Mesenchymal stem cell (in vitro differentiated cells and primary cell): ENCODE results near the gene LHX2.

Source experiments
- DNase-seq: peaks from one replicate; pipeline ENCODE4 v3.0.0-alpha.2; 2013
- H2AFZ ChIP-seq: one replicate; pipeline ENCODE4 v1.6.1; 2013; ENCODE audit warnings: low read depth, mild to moderate bottlenecking, control low read depth, inconsistent platforms, low read length, moderate library complexity
- H2AK5ac ChIP-seq: 2 replicates; pipeline ENCODE4 v1.6.1; 2013; ENCODE audit warnings: low read length, moderate library complexity, mild to moderate bottlenecking, inconsistent platforms; ENCODE audit not compliant: severe bottlenecking
- H2BK120ac ChIP-seq: one replicate; pipeline ENCODE4 v1.6.1; 2013; ENCODE audit warnings: low read depth, mild to moderate bottlenecking, inconsistent platforms, low read length, moderate library complexity
- H2BK12ac ChIP-seq, 2 experiments: one replicate each; pipeline ENCODE4 v1.6.1; 2013; ENCODE audit warnings: inconsistent platforms in 2 of 2, low read length in 2 of 2, mild to moderate bottlenecking in 2 of 2, moderate library complexity in 2 of 2, control low read depth in 1 of 2
- H2BK15ac ChIP-seq: one replicate; pipeline ENCODE4 v1.6.1; 2013; ENCODE audit warnings: mild to moderate bottlenecking, low read depth, inconsistent platforms; ENCODE audit not compliant: poor library complexity, severe bottlenecking
- H2BK5ac ChIP-seq: 2 replicates; pipeline ENCODE4 v1.6.1; 2013; ENCODE audit warnings: low read depth, mild to moderate bottlenecking, low read length, control low read depth, inconsistent platforms; ENCODE audit not compliant: poor library complexity, severe bottlenecking
- H3K14ac ChIP-seq, 2 experiments: one replicate each; pipeline ENCODE4 v1.6.1; 2013; ENCODE audit warnings: inconsistent platforms in 2 of 2, low read length in 2 of 2, control low read depth in 1 of 2, mild to moderate bottlenecking in 1 of 2, moderate library complexity in 1 of 2
- H3K18ac ChIP-seq, 2 experiments: one replicate each; pipeline ENCODE4 v1.6.1; 2013; ENCODE audit warnings: inconsistent platforms in 2 of 2, low read length in 2 of 2, control low read depth in 1 of 2, low read depth in 1 of 2, mild to moderate bottlenecking in 1 of 2
- H3K23ac ChIP-seq, 2 experiments: one replicate each; pipeline ENCODE4 v1.6.1; 2013; ENCODE audit warnings: inconsistent platforms in 2 of 2, low read length in 2 of 2, mild to moderate bottlenecking in 2 of 2, moderate library complexity in 2 of 2, control low read depth in 1 of 2
- H3K27ac ChIP-seq: 2 replicates; pipeline ENCODE4 v1.5.1; 2013; ENCODE audit warnings: mild to moderate bottlenecking, moderate library complexity, low read length, control low read depth, inconsistent platforms; ENCODE audit not compliant: poor library complexity, severe bottlenecking
- H3K27me3 ChIP-seq, 2 experiments: 2 replicates each; pipeline versions ENCODE4 v1.6.1 to v1.7.0; 2013; ENCODE audit warnings: low read length in 2 of 2, mild to moderate bottlenecking in 2 of 2, moderate library complexity in 2 of 2, control low read depth in 1 of 2, inconsistent platforms in 1 of 2; ENCODE audit not compliant: control insufficient read depth in 1 of 2, insufficient read depth in 1 of 2
- H3K36me3 ChIP-seq, 2 experiments: 2 replicates each; pipeline versions ENCODE4 v1.6.1 to v1.7.0; 2013; ENCODE audit warnings: low read length in 2 of 2, control low read depth in 1 of 2, inconsistent platforms in 1 of 2, low read depth in 1 of 2, mild to moderate bottlenecking in 1 of 2; ENCODE audit not compliant: insufficient read depth in 2 of 2, control insufficient read depth in 1 of 2
- H3K4ac ChIP-seq, 2 experiments: one replicate each; pipeline ENCODE4 v1.6.1; 2013; ENCODE audit warnings: inconsistent platforms in 2 of 2, low read length in 2 of 2, mild to moderate bottlenecking in 2 of 2, moderate library complexity in 2 of 2, control low read depth in 1 of 2, low read depth in 1 of 2
- H3K4me1 ChIP-seq: 2 replicates; pipeline ENCODE4 v1.6.1; 2013; ENCODE audit warnings: low read depth, low read length, control low read depth; ENCODE audit not compliant: control insufficient read depth, insufficient read depth
- H3K4me2 ChIP-seq: 2 replicates; pipeline ENCODE4 v1.6.1; 2013; ENCODE audit warnings: low read length, mild to moderate bottlenecking, inconsistent platforms; ENCODE audit not compliant: poor library complexity, severe bottlenecking
- H3K4me3 ChIP-seq, 2 experiments: 2 replicates each; pipeline versions ENCODE4 v1.5.1 to v1.7.0; 2013; ENCODE audit warnings: low read length in 2 of 2, mild to moderate bottlenecking in 2 of 2, control low read depth in 1 of 2, low read depth in 1 of 2; ENCODE audit not compliant: insufficient read depth in 1 of 2
- H3K79me1 ChIP-seq: replicated peaks from 2 replicates; pipeline ENCODE4 v1.6.1; 2013; ENCODE audit warnings: mild to moderate bottlenecking, control low read depth, low read length, inconsistent platforms; ENCODE audit not compliant: poor library complexity, severe bottlenecking
- H3K9ac ChIP-seq: 2 replicates; pipeline ENCODE4 v1.7.0; 2013; ENCODE audit warnings: mild to moderate bottlenecking, low read length, moderate library complexity
- H3K9me3 ChIP-seq: 2 replicates; pipeline ENCODE4 v1.7.0; 2013; ENCODE audit warnings: mild to moderate bottlenecking, low read length; ENCODE audit not compliant: control insufficient read depth
- H4K8ac ChIP-seq: one replicate; pipeline ENCODE4 v1.6.1; 2013; ENCODE audit warnings: inconsistent platforms, mild to moderate bottlenecking, low read length, moderate library complexity
- H4K91ac ChIP-seq: one replicate; pipeline ENCODE4 v1.6.1; 2013; ENCODE audit warnings: mild to moderate bottlenecking, low read length, inconsistent platforms
- WGBS: methylation state at CpG from one replicate; pipeline ENCODE4 v1.1.7; 2013; ENCODE audit warnings: mixed read lengths; 5-methylcytosine and 5-hydroxymethylcytosine counted together

The LHX2 gene

DNA sequence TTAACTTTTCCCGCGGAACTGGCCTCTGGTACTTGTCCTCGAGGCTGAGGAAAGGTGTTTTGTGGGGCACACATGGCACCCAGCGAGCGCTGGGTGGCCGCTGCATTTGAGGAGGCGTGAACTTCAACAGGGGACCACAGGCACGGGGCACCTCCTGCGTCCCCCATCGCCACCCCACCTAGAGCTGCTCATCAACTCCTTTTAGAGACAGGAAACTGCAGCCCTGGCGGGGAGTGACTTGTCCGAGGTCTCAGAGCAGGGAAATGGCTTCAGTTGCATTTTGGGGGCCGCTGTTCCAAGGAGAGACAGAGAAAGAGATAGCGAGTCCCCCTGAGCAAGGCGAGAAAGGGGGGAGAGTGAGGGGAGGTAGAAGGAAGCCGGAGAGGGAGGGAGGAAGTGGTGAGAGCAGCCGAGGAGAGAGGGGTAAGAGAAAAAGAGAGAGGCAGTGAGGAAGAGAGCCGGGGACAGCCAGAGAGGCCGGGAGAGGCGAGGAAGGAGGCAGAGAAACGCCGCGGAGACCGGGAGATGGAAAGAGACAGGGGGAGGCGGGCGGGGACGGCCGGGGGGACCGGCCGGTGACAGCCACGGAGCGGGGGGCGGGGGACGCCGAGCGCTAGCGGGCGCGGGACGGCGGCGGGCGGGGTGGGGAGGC is 12.5 kb upstream of the LHX2 start:
- Histone ChIP-seq H3K14ac (no peak overlapping the region), H2BK5ac (no peak overlapping the region), H3K9me3 (no peaks in the 10 kb centered on the region), H4K8ac (no peak overlapping the region), H3K27ac (no peak overlapping the region), H3K79me1 (no peaks in the 10 kb centered on the region), H2AFZ (peak overlapping the region; percentile 60), H3K9ac (no peak overlapping the region), H2BK12ac (no peak overlapping the region), H3K23ac (peak overlapping the region in 1 of 2 experiments; percentile 67), H3K4me3 (peak overlapping the region; percentile 12 to 64), H3K4ac (no peak overlapping the region), H3K27me3 (peaks cover 87 to 90% of the 10 kb centered on the region in 2 experiments), H3K18ac (no peak overlapping the region), H3K4me1 (peaks cover 20% of the 10 kb centered on the region), H4K91ac (no peak overlapping the region), H3K36me3 (no peaks in the 10 kb centered on the region), H2AK5ac (no peak overlapping the region), H2BK120ac (no peak overlapping the region), H2BK15ac (no peak overlapping the region), H3K4me2 (peak overlapping the region; percentile 54)
- WGBS, result 2% methylated on average over 16 of the region's 43 CpGs
- no peak for DNase-seq

DNA sequence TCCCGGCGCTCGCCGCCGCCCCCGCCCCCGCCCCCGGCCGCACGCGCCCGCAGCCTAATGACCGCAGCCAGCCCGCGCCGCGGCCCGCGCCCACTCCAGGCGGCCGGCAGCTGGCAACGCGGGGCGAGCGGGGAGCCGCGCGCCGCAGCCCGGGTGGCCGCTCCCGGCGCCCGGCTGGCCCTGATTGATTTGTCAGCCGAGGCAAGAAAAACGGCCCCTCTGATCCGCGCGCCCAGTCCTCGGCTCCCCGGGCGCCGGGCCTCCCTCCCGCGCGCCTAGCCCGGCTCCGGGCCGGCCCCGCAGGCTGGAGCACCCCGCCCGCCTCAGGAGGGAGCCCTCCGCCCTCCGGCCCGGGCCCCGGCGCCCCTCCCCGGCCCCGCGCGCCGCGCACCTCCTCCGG is 11.9 kb upstream of the LHX2 start:
- Histone ChIP-seq H3K9ac (no peak overlapping the region), H3K27ac (no peak overlapping the region), H2BK5ac (no peak overlapping the region), H2BK15ac (no peak overlapping the region), H3K27me3 (peaks cover 87 to 90% of the 10 kb centered on the region in 2 experiments), H2BK12ac (no peak overlapping the region), H3K4me1 (peaks cover 20% of the 10 kb centered on the region), H3K4ac (no peak overlapping the region), H2AK5ac (no peak overlapping the region), H4K8ac (no peak overlapping the region), H3K36me3 (no peaks in the 10 kb centered on the region), H2AFZ (no peak overlapping the region), H3K9me3 (no peaks in the 10 kb centered on the region), H4K91ac (no peak overlapping the region), H2BK120ac (no peak overlapping the region), H3K4me2 (peak overlapping the region; percentile 58), H3K18ac (no peak overlapping the region), H3K79me1 (no peaks in the 10 kb centered on the region), H3K4me3 (no peak overlapping the region), H3K14ac (no peak overlapping the region), H3K23ac (no peak overlapping the region)
- no peak for DNase-seq
- WGBS, result under 1% methylated on average over 36 of the region's 64 CpGs

DNA sequence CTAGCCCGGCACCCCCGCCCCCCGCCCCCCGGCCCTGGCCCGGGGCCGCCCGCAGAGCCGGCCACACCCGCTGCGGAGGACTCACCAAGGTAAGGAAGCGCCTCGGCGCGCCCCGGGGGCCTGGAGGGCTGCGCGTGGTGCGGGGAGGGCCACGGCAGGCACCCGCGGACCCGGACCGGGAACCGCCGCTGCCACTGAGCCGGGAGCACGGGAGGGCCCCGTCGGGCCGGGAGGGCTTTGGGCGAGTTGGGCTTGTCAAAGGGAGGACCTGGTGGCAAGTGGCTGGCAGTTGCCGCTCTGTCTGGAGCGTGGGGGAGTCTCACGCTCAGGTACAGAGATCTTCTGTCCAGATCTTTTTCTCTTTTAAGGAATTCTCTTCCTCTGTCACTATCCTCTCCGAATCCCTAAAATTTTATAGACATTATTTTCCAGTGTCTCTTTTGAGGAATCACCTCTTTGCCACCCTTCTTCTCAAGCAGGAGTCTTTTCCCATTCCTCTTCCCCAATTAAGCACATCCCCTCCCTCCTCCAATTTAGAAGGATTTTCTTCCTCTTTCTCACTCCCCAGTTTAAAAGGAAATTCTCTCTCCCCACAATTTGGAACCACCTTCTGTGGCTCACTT is 11.3 kb upstream of the LHX2 start:
- DNase-seq, result no peak
- 2% methylated on average over 21 of the region's 35 CpGs for WGBS
- H2BK120ac ChIP-seq, result no peak overlapping the region
- no peaks in the 10 kb centered on the region for H3K79me1 ChIP-seq
- H3K9ac ChIP-seq, result no peak overlapping the region
- no peak overlapping the region for H2BK12ac ChIP-seq
- H3K9me3 ChIP-seq, result no peaks in the 10 kb centered on the region
- H3K4me2 ChIP-seq, result peak overlapping the region; percentile 25
- H4K91ac ChIP-seq, result no peak overlapping the region
- H3K36me3 ChIP-seq, result no peaks in the 10 kb centered on the region
- peaks cover 20% of the 10 kb centered on the region for H3K4me1 ChIP-seq
- no peak overlapping the region for H4K8ac ChIP-seq
- H2AK5ac ChIP-seq, result no peak overlapping the region
- no peak overlapping the region for H3K14ac ChIP-seq
- H3K27me3 ChIP-seq, result peaks cover 91 to 92% of the 10 kb centered on the region in 2 experiments
- H2BK15ac ChIP-seq, result no peak overlapping the region
- peak overlapping the region in 1 of 2 experiments; percentile 23 for H3K23ac ChIP-seq
- H2BK5ac ChIP-seq, result no peak overlapping the region
- H3K4me3 ChIP-seq, result no peak overlapping the region
- no peak overlapping the region for H3K4ac ChIP-seq
- H2AFZ ChIP-seq, result no peak overlapping the region
- H3K27ac ChIP-seq, result no peak overlapping the region
- no peak overlapping the region for H3K18ac ChIP-seq

DNA sequence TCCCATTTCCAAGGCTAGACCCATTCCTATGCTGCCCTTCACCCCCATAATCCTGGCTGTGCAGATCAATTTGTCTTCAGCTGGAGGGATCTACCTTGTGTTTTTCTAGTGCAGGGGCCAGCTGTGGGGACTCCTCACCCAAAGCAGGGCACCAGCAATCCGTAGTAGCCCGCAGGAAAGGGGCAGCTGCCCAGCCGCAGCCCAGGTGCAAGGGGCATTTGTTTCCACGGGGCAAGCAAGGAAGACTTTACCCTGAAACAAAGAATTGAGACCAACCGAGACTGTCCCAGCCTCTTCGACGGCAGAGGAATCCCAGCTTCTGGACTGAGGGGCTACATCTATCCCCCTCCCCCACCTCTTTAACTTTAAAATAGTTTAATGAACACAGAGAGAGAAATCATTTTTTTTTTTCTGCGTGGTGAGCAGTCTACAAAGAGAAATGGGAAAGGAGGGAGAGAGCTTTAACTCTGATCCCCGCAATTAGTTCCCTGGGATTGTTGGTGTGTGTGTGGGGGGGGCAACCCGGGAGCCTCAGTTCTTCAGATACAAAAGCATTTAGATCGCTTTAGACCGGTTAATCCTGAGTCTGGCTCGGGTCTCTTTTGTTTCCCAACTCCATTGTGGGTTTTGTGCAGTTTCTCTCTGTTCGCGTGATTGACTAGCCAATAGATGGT is 10.6 kb upstream of the LHX2 start:
- H2AFZ ChIP-seq, result no peak overlapping the region
- DNase-seq, result no peak
- H3K4ac ChIP-seq, result no peak overlapping the region
- no peak overlapping the region for H4K91ac ChIP-seq
- H3K18ac ChIP-seq, result no peak overlapping the region
- no peaks in the 10 kb centered on the region for H3K79me1 ChIP-seq
- H3K27me3 ChIP-seq, result peaks cover 91 to 92% of the 10 kb centered on the region in 2 experiments
- H2BK12ac ChIP-seq, result no peak overlapping the region
- no peak overlapping the region for H3K4me3 ChIP-seq
- H3K23ac ChIP-seq, result no peak overlapping the region
- H2AK5ac ChIP-seq, result no peak overlapping the region
- H3K27ac ChIP-seq, result no peak overlapping the region
- no peak overlapping the region for H3K14ac ChIP-seq
- no peak overlapping the region for H2BK120ac ChIP-seq
- peaks cover 20% of the 10 kb centered on the region for H3K4me1 ChIP-seq
- H2BK5ac ChIP-seq, result no peak overlapping the region
- no peaks in the 10 kb centered on the region for H3K9me3 ChIP-seq
- no peak overlapping the region for H2BK15ac ChIP-seq
- no peaks in the 10 kb centered on the region for H3K36me3 ChIP-seq
- no peak overlapping the region for H3K4me2 ChIP-seq
- WGBS, result 10% methylated on average over 12 of the region's 15 CpGs
- H3K9ac ChIP-seq, result no peak overlapping the region
- H4K8ac ChIP-seq, result no peak overlapping the region
